PC-9 (cell line): Measurements from ENCODE around the gene BABAM1. TPM values are rescaled to one million over a fixed set of nuclear protein-coding genes. Genes with fewer than 3 reads are reported as not detected.

Experiments
- total RNA-seq: library from RNA; stranded (reverse); gene quantifications from 2 replicates; pipeline ENCODE4 v1.2.3, GENCODE V29; 2021

Gene BABAM1
- total RNA-seq, 1 experiment from 2014 or later: 127 TPM

Other genes starting within 250 kb of the BABAM1 start
- 23.7 and 25.8 TPM in 2 replicates for gene CPAMD8, start 240.6 kb upstream of the BABAM1 start, total RNA-seq
- 26.5 and 30.8 TPM in 2 replicates for gene HAUS8, start 192.0 kb upstream of the BABAM1 start, total RNA-seq
- 81.2 and 103 TPM in 2 replicates for gene MYO9B, start 191.7 kb upstream of the BABAM1 start, total RNA-seq
- gene USE1, start 52.1 kb upstream of the BABAM1 start, total RNA-seq: 19.8 and 22.5 TPM in 2 replicates
- 30.6 and 34.5 TPM in 2 replicates for gene OCEL1, start 41.2 kb upstream of the BABAM1 start, total RNA-seq
- gene NR2F6, start 21.5 kb upstream of the BABAM1 start, total RNA-seq: 90.8 and 112 TPM in 2 replicates
- not detected in 2 replicates for gene USHBP1, start 2.7 kb upstream of the BABAM1 start, total RNA-seq
- 0.65 and 1.2 TPM in 2 replicates for gene ANKLE1, start 14.5 kb downstream of the BABAM1 start, total RNA-seq
- 32.2 and 37.5 TPM in 2 replicates for gene ABHD8, start 36.0 kb downstream of the BABAM1 start, total RNA-seq
- 64.8 and 70.8 TPM in 2 replicates for gene MRPL34, start 38.4 kb downstream of the BABAM1 start, total RNA-seq
- 47.6 and 72.5 TPM in 2 replicates for gene DDA1, start 42.1 kb downstream of the BABAM1 start, total RNA-seq
- gene ANO8, start 67.4 kb downstream of the BABAM1 start, total RNA-seq: 11.4 and 15.1 TPM in 2 replicates
- gene GTPBP3, start 70.1 kb downstream of the BABAM1 start, total RNA-seq: 48.8 and 50.7 TPM in 2 replicates
- not detected in 2 replicates for gene PLVAP, start 109.9 kb downstream of the BABAM1 start, total RNA-seq
- gene CCDC194, start 126.8 kb downstream of the BABAM1 start, total RNA-seq: not detected in 2 replicates
- gene BST2, start 138.2 kb downstream of the BABAM1 start, total RNA-seq: 2.7 and 3.3 TPM in 2 replicates
- 58.1 and 80.0 TPM in 2 replicates for gene MVB12A, start 152.6 kb downstream of the BABAM1 start, total RNA-seq
- gene TMEM221, start 181.2 kb downstream of the BABAM1 start, total RNA-seq: 2.0 and 3.9 TPM in 2 replicates
- not detected in 2 replicates for gene NXNL1, start 193.5 kb downstream of the BABAM1 start, total RNA-seq
- 30.8 and 40.2 TPM in 2 replicates for gene SLC27A1, start 203.1 kb downstream of the BABAM1 start, total RNA-seq
- gene PGLS, start 244.2 kb downstream of the BABAM1 start, total RNA-seq: 175 and 290 TPM in 2 replicates